ENCODE results near the gene RBM20.
A peak's percentile ranks its signal among the peaks of the same experiment; 100 is the strongest.

The RBM20 gene

GRCh38 chr10:110667620-110668343 is 23.6 kb downstream of the RBM20 start:
- no peak overlapping the region for H3K4me3 ChIP-seq (ENCODE audit: low read depth, low read length)
- ChIA-PET POLR2A (no interaction called here), CTCF (interaction anchor here (1.0 to 9.9 kb wide), 3 partner anchors 8 to 17 kb away, joined by 3 to 178 read pairs (median 6); no protein-coding TSS in a partner anchor)
- DNase-seq (ENCODE audit: low read depth, low spot score): no peak
- no peak for TF ChIP-seq CTCF (IDR thresholded peaks at IDR 0.05; ENCODE audit: insufficient read depth, low read length, missing control alignments)

DNA sequence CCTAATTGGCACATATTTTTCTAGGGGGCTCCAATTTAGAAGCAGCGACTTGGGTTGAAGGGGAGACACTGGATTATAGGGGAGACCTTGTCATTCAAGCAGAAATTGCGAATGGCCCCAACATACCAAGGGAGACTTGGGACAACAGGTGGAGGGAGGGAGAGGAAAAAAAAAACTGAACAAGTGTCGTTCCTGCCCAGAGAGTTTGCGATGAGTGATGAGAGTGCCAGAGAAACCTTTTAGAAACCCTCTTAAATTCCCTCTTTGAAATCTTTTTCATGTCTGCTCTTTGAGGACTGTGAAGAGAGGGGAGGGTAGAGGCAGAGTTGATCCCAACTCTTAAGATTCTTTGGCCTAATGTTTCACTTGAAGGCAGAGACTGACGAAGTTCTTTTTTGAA is 24.3 kb downstream of the RBM20 start:
- no peak for DNase-seq (ENCODE audit: low read depth, low spot score)
- ChIA-PET POLR2A (no interaction called here), CTCF (interaction anchor here (9.9 kb wide), 1 partner anchor 17 kb away, joined by 178 read pairs; no protein-coding TSS in a partner anchor)
- no peak overlapping the region for H3K4me3 ChIP-seq (ENCODE audit: low read depth, low read length)
- no peak for TF ChIP-seq CTCF (IDR thresholded peaks at IDR 0.05; ENCODE audit: insufficient read depth, low read length, missing control alignments)

- ChIA-PET POLR2A (no interaction called here), CTCF (interaction anchor here (1.1 to 9.9 kb wide), 3 partner anchors 10 to 62 kb away, joined by 3 to 178 read pairs (median 18); no protein-coding TSS in a partner anchor)
- no peak for DNase-seq (ENCODE audit: low read depth, low spot score)
- no peak overlapping the region for H3K4me3 ChIP-seq (ENCODE audit: low read depth, low read length)
- TF ChIP-seq CTCF (IDR thresholded peaks at IDR 0.05; ENCODE audit: insufficient read depth, low read length, missing control alignments): no peak
Measured at GRCh38 chr10:110670335-110670734, 26.2 kb downstream of the RBM20 start.

DNA sequence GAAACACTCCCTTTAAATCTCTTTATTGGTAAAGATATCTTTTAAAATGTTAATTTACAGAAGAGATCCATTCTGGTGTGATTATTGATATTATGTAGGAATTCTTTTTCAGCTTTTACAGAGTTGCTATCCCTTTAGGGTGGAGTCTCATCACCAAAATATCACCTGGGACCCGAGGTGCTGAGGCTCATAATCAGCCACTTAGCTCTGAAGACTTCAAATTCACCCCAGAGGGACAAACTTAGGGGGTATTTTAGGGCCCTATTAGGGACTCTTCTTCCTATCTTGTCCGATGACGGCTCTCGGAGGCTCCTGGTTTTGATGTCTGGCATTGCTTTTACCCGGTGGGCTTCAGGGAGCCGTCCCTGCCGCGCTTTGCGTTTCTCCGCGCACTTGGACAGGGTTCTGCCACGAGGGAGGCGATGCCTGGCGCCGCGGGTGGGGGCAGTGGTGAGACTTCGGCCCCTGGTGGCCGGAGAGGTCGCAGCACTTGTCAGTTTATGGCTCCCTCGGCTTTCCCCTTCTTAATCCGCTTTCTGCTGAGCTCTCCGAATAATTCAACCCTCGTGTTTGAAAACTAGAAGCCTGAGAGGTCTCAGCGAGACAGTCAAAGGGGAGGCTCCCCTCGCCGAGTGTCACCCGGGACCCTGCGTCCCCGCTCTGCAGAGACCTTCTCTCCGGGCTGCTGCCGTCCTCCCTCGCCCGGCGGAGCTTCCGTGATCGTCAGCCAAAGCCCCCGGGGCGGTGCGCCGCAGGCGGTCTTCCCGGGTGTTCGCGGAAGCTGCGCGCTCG is 27.8 kb downstream of the RBM20 start:
- ChIA-PET CTCF (interaction anchor here (0.6 to 9.9 kb wide), 49 partner anchors 8 to 528 kb away, joined by 3 to 178 read pairs (median 5); partner anchors contain the start of gene RBM20), POLR2A (no interaction called here)
- no peak for DNase-seq (ENCODE audit: low read depth, low spot score)
- TF ChIP-seq CTCF (IDR thresholded peaks at IDR 0.05; ENCODE audit: insufficient read depth, low read length, missing control alignments): peak; percentile 100
- peak overlapping the region; percentile 69 for H3K4me3 ChIP-seq (ENCODE audit: low read depth, low read length)

GRCh38 chr10:110672580-110672919 is 28.4 kb downstream of the RBM20 start:
- ChIA-PET POLR2A (no interaction called here), CTCF (interaction anchor here (0.6 to 9.9 kb wide), 42 partner anchors 9 to 529 kb away, joined by 3 to 178 read pairs (median 6); partner anchors contain the start of gene RBM20)
- DNase-seq (ENCODE audit: low read depth, low spot score): no peak
- peak overlapping the region; percentile 69 for H3K4me3 ChIP-seq (ENCODE audit: low read depth, low read length)
- TF ChIP-seq CTCF (IDR thresholded peaks at IDR 0.05; ENCODE audit: insufficient read depth, low read length, missing control alignments): no peak

- CTCF ChIA-PET: interaction anchor here (0.9 to 9.9 kb wide), 4 partner anchors 9 to 75 kb away, joined by 3 to 178 read pairs (median 4); no protein-coding TSS in a partner anchor
- POLR2A ChIA-PET: no interaction called here
- DNase-seq (ENCODE audit: low read depth, low spot score): no peak
- TF ChIP-seq CTCF (IDR thresholded peaks at IDR 0.05; ENCODE audit: insufficient read depth, low read length, missing control alignments): no peak
- no peak overlapping the region for H3K4me3 ChIP-seq (ENCODE audit: low read depth, low read length)
Measured at GRCh38 chr10:110676016-110676415, 31.9 kb downstream of the RBM20 start.

Data from AG04449 (cell line).